Nephron progenitor cell (in vitro differentiated cells): ENCODE data around the gene FGD3.

Experiments used
- DNase-seq: peaks from one replicate; pipeline ENCODE4 v3.0.0; 2021
- H3K27ac Mint-ChIP-seq: 2 replicates; pipeline ENCODE4 v1.8.0; 2021; ENCODE audit warnings: mild to moderate bottlenecking, moderate library complexity, mixed read lengths
- H3K27me3 Mint-ChIP-seq: 2 replicates; pipeline ENCODE4 v1.8.0; 2021; ENCODE audit warnings: mild to moderate bottlenecking, low read depth, mixed read lengths; ENCODE audit not compliant: poor library complexity
- H3K36me3 Mint-ChIP-seq: 2 replicates; pipeline ENCODE4 v1.8.0; 2021; ENCODE audit warnings: low read depth, mixed read lengths
- H3K4me1 Mint-ChIP-seq: 2 replicates; pipeline ENCODE4 v1.8.0; 2021; ENCODE audit warnings: mixed read lengths
- H3K4me3 Mint-ChIP-seq: 2 replicates; pipeline ENCODE4 v1.8.0; 2021; ENCODE audit warnings: mild to moderate bottlenecking, moderate library complexity, mixed read lengths
- H3K9me3 Mint-ChIP-seq: 2 replicates; pipeline ENCODE4 v1.8.0; 2021; ENCODE audit warnings: mild to moderate bottlenecking, moderate library complexity, mixed read lengths
- TF ChIP-seq, protein P1 (sequence below): fragments of 200-600 bp; sonication (generic); IDR thresholded peaks from 2 replicates; pipeline ENCODE4 v1.5.0; 2021; ENCODE audit warnings: antibody characterized with exemption

FGD3 gene

DNA sequence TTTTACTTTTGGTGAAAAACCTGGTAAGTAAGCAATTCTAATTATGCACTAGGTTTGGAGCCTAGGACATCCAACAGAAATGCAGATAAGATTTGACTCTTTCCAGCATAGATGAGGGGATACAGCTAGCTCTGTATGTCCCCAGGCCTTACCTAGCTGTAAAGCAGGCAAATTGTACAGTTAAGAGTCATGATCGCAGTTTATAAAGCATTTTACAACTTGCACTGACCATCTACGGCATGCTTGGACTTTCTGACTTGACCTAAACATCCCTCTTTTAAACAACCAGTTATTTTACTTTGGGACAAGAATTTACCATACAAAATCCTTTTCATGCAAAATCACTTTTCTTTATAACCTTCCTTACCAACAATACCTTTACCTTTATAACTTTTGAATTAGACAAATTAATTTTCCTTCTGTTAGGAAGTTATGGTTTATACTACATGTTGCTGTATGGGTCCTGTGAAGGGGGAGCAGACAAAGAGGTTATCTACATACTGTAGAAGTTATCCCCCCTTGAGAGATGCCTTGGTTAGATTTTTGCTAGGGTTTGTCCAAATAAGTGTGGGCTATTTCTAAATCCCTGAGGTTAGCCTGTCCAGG is 36.8 kb downstream of the FGD3 start:
- Mint-ChIP-seq H3K9me3 (peaks cover 84% of the 10 kb centered on the region), H3K4me1 (peaks cover 17% of the 10 kb centered on the region), H3K36me3 (peaks cover 34% of the 10 kb centered on the region), H3K27me3 (peaks cover 5% of the 10 kb centered on the region), H3K4me3 (no peak overlapping the region), H3K27ac (no peak overlapping the region)
- TF ChIP-seq, protein P1, sequence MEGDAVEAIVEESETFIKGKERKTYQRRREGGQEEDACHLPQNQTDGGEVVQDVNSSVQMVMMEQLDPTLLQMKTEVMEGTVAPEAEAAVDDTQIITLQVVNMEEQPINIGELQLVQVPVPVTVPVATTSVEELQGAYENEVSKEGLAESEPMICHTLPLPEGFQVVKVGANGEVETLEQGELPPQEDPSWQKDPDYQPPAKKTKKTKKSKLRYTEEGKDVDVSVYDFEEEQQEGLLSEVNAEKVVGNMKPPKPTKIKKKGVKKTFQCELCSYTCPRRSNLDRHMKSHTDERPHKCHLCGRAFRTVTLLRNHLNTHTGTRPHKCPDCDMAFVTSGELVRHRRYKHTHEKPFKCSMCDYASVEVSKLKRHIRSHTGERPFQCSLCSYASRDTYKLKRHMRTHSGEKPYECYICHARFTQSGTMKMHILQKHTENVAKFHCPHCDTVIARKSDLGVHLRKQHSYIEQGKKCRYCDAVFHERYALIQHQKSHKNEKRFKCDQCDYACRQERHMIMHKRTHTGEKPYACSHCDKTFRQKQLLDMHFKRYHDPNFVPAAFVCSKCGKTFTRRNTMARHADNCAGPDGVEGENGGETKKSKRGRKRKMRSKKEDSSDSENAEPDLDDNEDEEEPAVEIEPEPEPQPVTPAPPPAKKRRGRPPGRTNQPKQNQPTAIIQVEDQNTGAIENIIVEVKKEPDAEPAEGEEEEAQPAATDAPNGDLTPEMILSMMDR = no peak
- no peak for DNase-seq

DNA sequence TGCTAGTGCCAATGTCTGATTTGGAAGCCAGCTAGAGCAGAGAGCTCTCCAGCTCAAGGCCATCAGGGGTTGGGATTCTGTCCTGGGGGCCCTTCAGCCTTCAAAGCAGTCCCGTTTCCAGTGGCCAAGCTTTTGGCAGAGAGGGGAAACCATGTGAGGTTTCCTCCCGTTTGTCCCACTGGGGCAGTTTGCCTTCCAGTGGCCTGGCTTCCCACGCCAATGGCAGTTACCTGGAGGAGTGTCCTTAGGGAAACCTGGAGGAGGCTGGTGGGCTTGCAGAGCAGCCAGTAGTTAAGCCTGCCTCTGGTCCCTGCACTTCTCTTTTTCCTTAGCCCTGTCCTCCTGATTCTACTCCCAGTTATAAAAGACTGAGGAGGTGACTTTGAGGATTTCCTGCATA is 37.7 kb downstream of the FGD3 start:
- H3K36me3 Mint-ChIP-seq = peaks cover 34% of the 10 kb centered on the region
- H3K4me3 Mint-ChIP-seq = no peak overlapping the region
- TF ChIP-seq, protein P1 = no peak
- peaks cover 17% of the 10 kb centered on the region for H3K4me1 Mint-ChIP-seq
- DNase-seq = no peak
- H3K9me3 Mint-ChIP-seq = peaks cover 82% of the 10 kb centered on the region
- peaks cover 8% of the 10 kb centered on the region for H3K27me3 Mint-ChIP-seq
- H3K27ac Mint-ChIP-seq = no peak overlapping the region

DNA sequence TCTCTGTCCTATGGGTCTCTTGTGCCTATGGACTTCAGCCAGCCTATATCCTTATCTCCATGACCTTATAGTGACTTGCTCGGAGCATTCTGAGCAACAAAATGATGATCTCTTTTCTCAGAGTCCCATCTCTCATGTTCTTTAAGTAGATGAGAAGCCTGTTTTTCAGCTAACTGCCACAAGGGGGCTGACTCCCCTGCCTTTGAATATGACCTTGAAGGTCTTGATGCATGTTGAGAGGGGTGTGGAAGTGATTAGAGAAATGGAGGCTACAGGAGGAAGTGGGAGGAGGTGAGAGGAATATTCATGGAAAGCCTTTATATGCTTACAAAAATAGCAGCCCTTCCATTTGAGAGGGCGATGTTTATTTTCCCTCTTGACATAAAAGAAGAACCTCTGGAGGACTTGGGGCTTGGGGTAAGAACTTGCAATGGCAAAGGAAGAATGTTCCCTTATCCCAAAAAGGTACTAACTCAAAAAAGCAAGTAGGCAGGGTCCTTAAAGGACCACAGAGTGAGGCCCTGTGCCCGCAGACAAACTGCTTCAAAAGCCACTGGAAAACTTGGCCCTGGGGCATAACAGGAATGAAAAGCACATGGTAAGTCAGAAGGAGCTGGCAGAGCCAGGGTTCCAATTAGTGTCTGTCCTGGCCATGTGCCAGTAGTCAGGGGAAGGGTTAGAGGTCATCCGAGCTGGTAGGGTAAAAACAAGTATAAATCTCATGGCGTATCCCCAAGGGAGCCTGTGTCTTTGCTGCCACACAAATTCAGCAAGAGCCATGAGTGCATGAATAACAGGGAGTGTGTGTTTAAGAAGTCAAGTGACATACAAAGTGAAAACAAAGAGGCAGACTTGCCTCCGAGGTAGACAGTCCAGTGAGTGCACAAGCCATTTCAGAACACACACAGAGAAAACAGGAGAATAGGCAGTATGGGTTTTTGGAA is 39.1 kb downstream of the FGD3 start:
- no peak overlapping the region for H3K4me3 Mint-ChIP-seq

DNA sequence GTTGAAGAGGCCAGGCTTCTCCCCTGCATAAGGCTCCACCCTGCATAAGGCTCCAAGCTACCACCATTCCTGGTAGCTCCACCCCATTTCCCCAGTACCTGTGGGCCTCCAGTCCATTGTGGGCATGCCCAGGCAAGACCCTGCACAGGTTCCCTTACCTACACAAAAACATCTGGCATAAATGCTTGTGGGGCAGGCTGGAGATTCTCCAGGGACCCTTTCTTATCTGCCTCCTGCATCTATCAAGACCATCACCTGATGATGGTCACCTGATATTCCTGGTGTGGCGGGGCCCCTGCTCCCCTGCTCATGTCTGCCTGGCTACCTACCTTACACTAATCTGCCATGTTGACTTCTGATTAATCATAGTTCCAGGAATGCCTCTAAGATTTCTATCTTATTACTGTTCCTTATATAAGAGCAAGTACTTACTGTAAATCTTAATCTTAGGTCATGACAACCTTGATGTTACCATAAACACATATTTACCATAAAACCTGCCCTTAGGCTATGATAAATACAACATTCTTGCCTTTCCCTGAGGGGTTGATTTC is 41.0 kb downstream of the FGD3 start:
- Mint-ChIP-seq H3K4me3 (no peak overlapping the region), H3K36me3 (peaks cover 23% of the 10 kb centered on the region), H3K9me3 (peaks cover 64% of the 10 kb centered on the region), H3K27ac (no peak overlapping the region), H3K4me1 (peaks cover 17% of the 10 kb centered on the region), H3K27me3 (peaks cover 13% of the 10 kb centered on the region)
- DNase-seq = no peak
- TF ChIP-seq, protein P1 = no peak

More for the DNA sequence above, 39.1 kb downstream of the FGD3 start:
- Mint-ChIP-seq H3K27ac (peak overlapping the region; percentile 4), H3K9me3 (peaks cover 76% of the 10 kb centered on the region), H3K36me3 (peaks cover 32% of the 10 kb centered on the region), H3K27me3 (peaks cover 13% of the 10 kb centered on the region), H3K4me1 (peaks cover 17% of the 10 kb centered on the region)
- no peak for DNase-seq
- TF ChIP-seq, protein P1 = peak; percentile 38

GRCh38 chr9:92989561-92989960 is 42.2 kb downstream of the FGD3 start:
- Mint-ChIP-seq H3K36me3 (peaks cover 19% of the 10 kb centered on the region), H3K9me3 (peaks cover 63% of the 10 kb centered on the region)

More at GRCh38 chr9:92989561-92989960, 42.2 kb downstream of the FGD3 start:
- Mint-ChIP-seq H3K4me1 (peaks cover 17% of the 10 kb centered on the region), H3K27me3 (peaks cover 9% of the 10 kb centered on the region), H3K4me3 (no peak overlapping the region), H3K27ac (no peak overlapping the region)
- DNase-seq = no peak
- TF ChIP-seq, protein P1 = no peak
